Measurements from ENCODE around the gene MOB3A.

The MOB3A gene

DNA sequence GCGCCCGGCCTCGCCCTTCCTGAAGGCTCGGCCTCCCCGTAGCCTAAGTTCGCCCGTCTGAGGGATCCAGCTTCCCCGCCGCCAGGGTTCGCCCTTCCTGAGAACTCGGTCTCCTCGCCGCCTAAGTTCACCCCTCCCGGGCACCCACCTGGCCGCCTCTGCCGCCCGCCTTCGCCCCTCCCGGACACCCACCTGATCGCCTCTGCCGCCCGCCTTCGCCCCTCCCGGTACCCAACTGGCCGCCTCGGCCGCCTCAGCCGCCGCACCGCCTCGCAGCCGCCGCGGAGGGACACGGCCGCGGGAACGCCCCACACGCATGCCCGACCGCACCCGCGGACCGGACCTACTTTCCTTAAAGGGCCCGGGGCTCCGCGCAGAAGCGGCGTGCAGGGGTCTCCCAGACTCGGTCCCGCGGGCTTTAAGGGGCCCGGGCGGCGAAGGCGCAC lies at the start of gene MOB3A:
TSS of gene MOB3A (minus strand) at position 293 of the 446 bp plus-strand sequence. CDS start 17,766 bp downstream, outside the sequence.
- TF ChIP-seq EZH2phosphoT487 (IDR thresholded peaks at IDR 0.05; ENCODE audit: borderline replicate concordance, low read length): no peak
- TF ChIP-seq, protein P1, sequence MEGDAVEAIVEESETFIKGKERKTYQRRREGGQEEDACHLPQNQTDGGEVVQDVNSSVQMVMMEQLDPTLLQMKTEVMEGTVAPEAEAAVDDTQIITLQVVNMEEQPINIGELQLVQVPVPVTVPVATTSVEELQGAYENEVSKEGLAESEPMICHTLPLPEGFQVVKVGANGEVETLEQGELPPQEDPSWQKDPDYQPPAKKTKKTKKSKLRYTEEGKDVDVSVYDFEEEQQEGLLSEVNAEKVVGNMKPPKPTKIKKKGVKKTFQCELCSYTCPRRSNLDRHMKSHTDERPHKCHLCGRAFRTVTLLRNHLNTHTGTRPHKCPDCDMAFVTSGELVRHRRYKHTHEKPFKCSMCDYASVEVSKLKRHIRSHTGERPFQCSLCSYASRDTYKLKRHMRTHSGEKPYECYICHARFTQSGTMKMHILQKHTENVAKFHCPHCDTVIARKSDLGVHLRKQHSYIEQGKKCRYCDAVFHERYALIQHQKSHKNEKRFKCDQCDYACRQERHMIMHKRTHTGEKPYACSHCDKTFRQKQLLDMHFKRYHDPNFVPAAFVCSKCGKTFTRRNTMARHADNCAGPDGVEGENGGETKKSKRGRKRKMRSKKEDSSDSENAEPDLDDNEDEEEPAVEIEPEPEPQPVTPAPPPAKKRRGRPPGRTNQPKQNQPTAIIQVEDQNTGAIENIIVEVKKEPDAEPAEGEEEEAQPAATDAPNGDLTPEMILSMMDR (IDR thresholded peaks at IDR 0.05; ENCODE audit: low read depth, low read length, poor library complexity, severe bottlenecking): peak; percentile 60
- Histone ChIP-seq H3K36me3 (ENCODE audit: control insufficient read depth, low read length) (peaks cover 57% of the 10 kb centered on the region), H3K4me3 (ENCODE audit: low read length) (peak within 1 kb of the TSS; percentile 82), H4K20me1 (ENCODE audit: control insufficient read depth, insufficient read depth, low read depth, low read length) (no peaks in the 10 kb centered on the region), H3F3A (ENCODE audit: control insufficient read depth, insufficient read depth) (peaks cover 23% of the 10 kb centered on the region), H3K9me3 (ENCODE audit: control insufficient read depth, insufficient read depth, low read length) (no peaks in the 10 kb centered on the region), H3K27ac (ENCODE audit: low read depth, low read length) (peak within 1 kb of the TSS; percentile 99), H3K27me3 (ENCODE audit: control insufficient read depth, low read length) (no peaks in the 10 kb centered on the region), H3K9me2 (replicated peaks; ENCODE audit: control insufficient read depth, low read length) (no peaks in the 10 kb centered on the region), H3K4me1 (ENCODE audit: control insufficient read depth, low read length) (peaks cover 40% of the 10 kb centered on the region), H3K4me2 (ENCODE audit: low read length) (peak within 1 kb of the TSS; percentile 97), H3K79me2 (ENCODE audit: control insufficient read depth, low read length) (peaks cover 44% of the 10 kb centered on the region)

DNA sequence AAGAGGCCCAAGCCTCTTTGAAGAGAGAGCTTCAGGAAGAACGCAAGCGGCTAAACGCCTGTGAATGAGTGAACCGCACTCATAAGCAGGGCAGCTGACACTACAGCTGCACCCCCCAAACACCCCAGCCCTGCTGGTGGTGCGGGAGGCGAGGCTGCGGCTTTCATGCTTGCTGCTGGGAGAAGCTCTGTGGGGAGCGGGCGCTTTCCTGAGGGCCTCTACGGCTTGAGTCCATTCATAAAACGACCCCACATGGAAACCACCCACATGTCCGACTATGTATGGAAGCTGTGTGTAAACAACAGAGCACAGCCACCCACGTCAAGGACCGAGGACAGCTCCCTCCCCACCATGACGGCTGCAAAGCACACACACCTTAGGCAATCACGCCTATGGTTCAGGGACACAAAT lies 49.7 kb upstream of the MOB3A start:
- H3K4me3 ChIP-seq (ENCODE audit: low read length): no peak overlapping the region
- peaks cover 10% of the 10 kb centered on the region; the same call in 1 of the 2 replicates for H4K20me1 ChIP-seq (ENCODE audit: control insufficient read depth, insufficient read depth, low read depth, low read length)
- no peaks in the 10 kb centered on the region for H3K9me2 ChIP-seq (replicated peaks; ENCODE audit: control insufficient read depth, low read length)
- peaks cover 98% of the 10 kb centered on the region for H3K79me2 ChIP-seq (ENCODE audit: control insufficient read depth, low read length)
- peaks cover 15% of the 10 kb centered on the region for H3K36me3 ChIP-seq (ENCODE audit: control insufficient read depth, low read length)
- H3K27me3 ChIP-seq (ENCODE audit: control insufficient read depth, low read length): no peaks in the 10 kb centered on the region
- H3F3A ChIP-seq (ENCODE audit: control insufficient read depth, insufficient read depth): no peaks in the 10 kb centered on the region
- H3K9me3 ChIP-seq (ENCODE audit: control insufficient read depth, insufficient read depth, low read length): no peaks in the 10 kb centered on the region
- no peak overlapping the region for H3K4me2 ChIP-seq (ENCODE audit: low read length)
- TF ChIP-seq, protein P1 (IDR thresholded peaks at IDR 0.05; ENCODE audit: low read depth, low read length, poor library complexity, severe bottlenecking): no peak
- no peak for TF ChIP-seq EZH2phosphoT487 (IDR thresholded peaks at IDR 0.05; ENCODE audit: borderline replicate concordance, low read length)
- no peak overlapping the region for H3K27ac ChIP-seq (ENCODE audit: low read depth, low read length)
- peaks cover 22% of the 10 kb centered on the region for H3K4me1 ChIP-seq (ENCODE audit: control insufficient read depth, low read length)

DNA sequence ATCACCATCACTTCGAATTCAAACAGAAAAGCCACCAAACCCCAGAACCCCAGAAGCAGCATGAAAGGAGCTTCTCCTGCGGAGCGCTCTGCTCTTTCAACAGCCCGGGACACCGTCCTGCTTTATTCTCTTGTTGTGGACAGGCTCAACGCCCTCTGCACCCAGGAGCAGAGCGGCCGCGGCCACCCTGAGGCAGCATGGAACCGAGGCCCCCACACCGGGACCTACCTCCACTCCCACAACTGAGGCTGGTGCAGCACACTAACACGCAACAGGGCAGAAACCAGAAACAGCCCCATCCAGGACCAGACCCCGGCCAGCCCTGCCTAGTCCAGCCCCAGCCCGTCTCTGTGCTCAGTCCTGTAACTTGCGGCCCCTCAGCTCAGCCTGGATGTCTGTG lies 48.1 kb upstream of the MOB3A start:
- peaks cover 9% of the 10 kb centered on the region; the same call in 1 of the 2 replicates for H3K4me1 ChIP-seq (ENCODE audit: control insufficient read depth, low read length)

More for the DNA sequence above, 48.1 kb upstream of the MOB3A start:
- Histone ChIP-seq H3K36me3 (ENCODE audit: control insufficient read depth, low read length) (peaks cover 5% of the 10 kb centered on the region; the same call in 1 of the 2 replicates), H3K27ac (ENCODE audit: low read depth, low read length) (no peak overlapping the region), H3K4me2 (ENCODE audit: low read length) (no peak overlapping the region), H3K9me3 (ENCODE audit: control insufficient read depth, insufficient read depth, low read length) (no peaks in the 10 kb centered on the region), H3F3A (ENCODE audit: control insufficient read depth, insufficient read depth) (no peaks in the 10 kb centered on the region), H3K79me2 (ENCODE audit: control insufficient read depth, low read length) (peaks cover 98% of the 10 kb centered on the region), H3K9me2 (replicated peaks; ENCODE audit: control insufficient read depth, low read length) (no peaks in the 10 kb centered on the region), H3K4me3 (ENCODE audit: low read length) (no peak overlapping the region), H3K27me3 (ENCODE audit: control insufficient read depth, low read length) (no peaks in the 10 kb centered on the region), H4K20me1 (ENCODE audit: control insufficient read depth, insufficient read depth, low read depth, low read length) (0 out of 2 replicates have a peak, but pooled peaks cover 5% of the 10 kb centered on the region)
- no peak for TF ChIP-seq EZH2phosphoT487 (IDR thresholded peaks at IDR 0.05; ENCODE audit: borderline replicate concordance, low read length)
- TF ChIP-seq, protein P1 (IDR thresholded peaks at IDR 0.05; ENCODE audit: low read depth, low read length, poor library complexity, severe bottlenecking): no peak
